Calu3 (cell line): ENCODE results near the gene IVD. TPM values are rescaled to one million over a fixed set of nuclear protein-coding genes. Genes with fewer than 3 reads are reported as not detected.

Experiments
- BruUV-seq: library from RNA; stranded (reverse); fragments of 400-500 nt; replicated peaks from 2 replicates; lab custom pipeline; 2021; lab: Mats Ljungman, UMichigan
- CTCF ChIA-PET: fragments of 300-600 bp; sonication (Branson Sonifier 250); formaldehyde crosslinking; loops from one replicate; lab custom pipeline; 2022; ENCODE audit warnings: antibody characterized with exemption; lab: Charles Lee
- DNase-seq: peaks from one replicate; pipeline ENCODE4 v3.0.0; 2022
- H3K27ac Mint-ChIP-seq: one replicate; pipeline ENCODE4 v1.8.0; 2022; ENCODE audit warnings: mixed read lengths; ENCODE audit not compliant: unreplicated experiment
- H3K27me3 Mint-ChIP-seq: one replicate; pipeline ENCODE4 v1.8.0; 2022; ENCODE audit warnings: mixed read lengths; ENCODE audit not compliant: unreplicated experiment
- H3K36me3 Mint-ChIP-seq: one replicate; pipeline ENCODE4 v1.8.0; 2022; ENCODE audit warnings: mild to moderate bottlenecking, moderate library complexity, mixed read lengths; ENCODE audit not compliant: insufficient read depth, unreplicated experiment
- H3K4me1 Mint-ChIP-seq: one replicate; pipeline ENCODE4 v1.8.0; 2022; ENCODE audit warnings: mild to moderate bottlenecking, low read depth, mixed read lengths; ENCODE audit not compliant: unreplicated experiment
- H3K4me3 Mint-ChIP-seq: one replicate; pipeline ENCODE4 v1.8.0; 2022; ENCODE audit warnings: mild to moderate bottlenecking, low read depth, moderate library complexity, mixed read lengths; ENCODE audit not compliant: unreplicated experiment
- H3K9me3 Mint-ChIP-seq: one replicate; pipeline ENCODE4 v1.8.0; 2022; ENCODE audit warnings: low read depth, mixed read lengths; ENCODE audit not compliant: unreplicated experiment
- CTCF ChIP-seq: fragments of 200-600 bp; IDR thresholded peaks from one replicate; pipeline ENCODE4 v1.8.0; 2022; ENCODE audit warnings: antibody characterized with exemption; ENCODE audit not compliant: unreplicated experiment
- intact Hi-C: fragments of 100-400 bp; cut with micrococcal nuclease; formaldehyde crosslinking; loops from one replicate; pipeline ENCODE4 v1.10.0; 2022; ENCODE audit not compliant: unreplicated experiment
- total RNA-seq: library from RNA; stranded (reverse); gene quantifications from 2 replicates; pipeline ENCODE4 v1.2.3, GENCODE V29; 2022

IVD gene
- total RNA-seq, 1 experiment from 2014 or later: 46.6 TPM

DNA sequence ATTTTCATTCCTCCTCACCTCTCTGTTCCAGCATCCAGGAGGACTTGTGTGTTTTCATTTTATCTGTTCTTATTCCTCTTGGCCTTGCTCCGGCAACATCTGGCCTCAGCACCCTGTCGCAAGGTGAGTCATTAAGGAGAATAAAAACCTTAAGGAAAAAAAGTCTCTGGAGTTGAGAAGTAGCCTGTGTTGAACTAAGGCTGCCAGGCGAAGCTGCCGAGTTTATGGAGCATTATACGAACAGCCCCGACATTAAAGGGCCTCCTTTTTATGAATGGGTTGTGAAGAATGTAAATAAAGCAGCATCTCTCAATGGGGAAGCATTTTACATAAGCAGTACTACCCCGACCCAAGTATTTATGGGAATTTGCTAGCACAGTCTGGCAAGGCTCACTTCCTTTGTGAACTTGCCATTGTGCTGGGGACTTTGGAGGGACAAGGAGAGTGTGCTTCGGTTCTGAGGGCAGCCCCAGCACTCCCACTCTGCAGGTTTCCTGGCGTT, 39.9 kb downstream of the IVD start:
- Mint-ChIP-seq H3K27me3 (no peaks in the 10 kb centered on the region), H3K4me1 (peaks cover 15% of the 10 kb centered on the region), H3K36me3 (peaks cover 10% of the 10 kb centered on the region), H3K27ac (no peak overlapping the region), H3K9me3 (no peaks in the 10 kb centered on the region), H3K4me3 (no peak overlapping the region)
- no peak for DNase-seq
- CTCF ChIA-PET: no interaction called here
- TF ChIP-seq CTCF: no peak
- intact Hi-C loops: no loop called here
- no TSS peak for BruUV-seq

DNA sequence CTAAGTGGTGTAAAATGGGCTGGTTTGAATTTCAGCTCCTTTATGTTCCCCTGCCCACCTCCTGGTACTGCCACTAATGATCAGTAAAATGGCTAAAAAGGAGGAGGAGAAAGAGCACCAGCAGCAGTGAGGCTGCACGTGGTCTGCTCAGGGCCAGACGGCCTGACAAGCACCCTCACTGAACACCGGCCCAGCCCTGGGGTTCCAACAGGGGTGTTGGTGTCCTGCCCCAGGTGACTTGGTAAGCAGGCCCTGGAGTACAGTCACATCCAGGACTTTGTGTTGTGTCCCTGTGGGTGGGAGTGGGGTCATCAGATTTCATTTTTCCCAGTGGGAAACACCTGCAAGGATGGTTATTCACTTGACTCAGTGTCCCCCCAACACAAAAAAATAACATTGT, 40.5 kb downstream of the IVD start:
- CTCF ChIA-PET: no interaction called here
- peaks cover 5% of the 10 kb centered on the region for H3K36me3 Mint-ChIP-seq
- no peak for DNase-seq
- no peak overlapping the region for H3K27ac Mint-ChIP-seq
- no TSS peak for BruUV-seq
- no peaks in the 10 kb centered on the region for H3K27me3 Mint-ChIP-seq
- no peak overlapping the region for H3K4me3 Mint-ChIP-seq
- H3K4me1 Mint-ChIP-seq: peaks cover 15% of the 10 kb centered on the region
- intact Hi-C loops: no loop called here
- H3K9me3 Mint-ChIP-seq: no peaks in the 10 kb centered on the region
- TF ChIP-seq CTCF: no peak

DNA sequence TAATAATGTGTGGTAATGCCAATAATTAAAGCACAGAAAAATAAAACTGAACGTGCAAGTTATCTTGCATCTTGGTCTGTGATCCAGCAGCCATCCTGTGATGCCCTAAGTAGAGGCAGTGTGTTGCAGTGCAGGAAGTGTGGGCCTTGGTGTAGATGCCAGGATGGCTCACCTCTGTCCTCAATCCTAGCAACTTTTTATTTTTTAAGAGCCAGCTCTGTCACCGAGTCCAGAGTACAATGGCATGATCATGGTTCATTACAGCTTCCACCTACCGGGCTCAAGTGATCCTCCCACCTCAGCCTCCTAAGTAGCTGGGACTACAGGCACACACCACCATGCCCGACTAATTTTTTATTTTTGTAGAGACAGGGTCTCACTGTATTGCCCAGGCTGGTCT, 42.8 kb downstream of the IVD start:
- no peaks in the 10 kb centered on the region for H3K9me3 Mint-ChIP-seq
- no peak overlapping the region for H3K4me3 Mint-ChIP-seq
- CTCF ChIA-PET: no interaction called here
- no peak overlapping the region for H3K27ac Mint-ChIP-seq
- BruUV-seq: no TSS peak
- H3K36me3 Mint-ChIP-seq: no peaks in the 10 kb centered on the region
- no peaks in the 10 kb centered on the region for H3K27me3 Mint-ChIP-seq
- intact Hi-C loops: no loop called here
- peaks cover 8% of the 10 kb centered on the region for H3K4me1 Mint-ChIP-seq
- no peak for TF ChIP-seq CTCF
- no peak for DNase-seq

DNA sequence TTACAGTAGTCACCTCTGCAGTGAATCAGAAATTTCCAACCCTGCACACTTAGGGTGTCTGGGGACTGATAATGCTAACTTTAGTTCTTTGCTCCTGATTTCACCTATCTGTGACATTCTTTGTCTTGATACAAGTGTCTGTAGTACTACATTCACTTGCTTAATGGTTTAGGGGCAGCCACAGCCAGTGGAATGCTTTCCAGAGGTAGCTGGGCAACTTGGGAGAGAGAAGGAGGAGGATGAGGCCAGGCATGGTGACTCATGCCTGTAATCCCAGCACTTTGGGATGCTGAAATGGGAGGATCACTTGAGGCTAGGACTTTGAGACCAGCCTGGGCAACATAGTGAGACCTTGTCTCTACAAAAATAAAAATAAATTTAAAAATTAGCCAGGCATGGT, 43.7 kb downstream of the IVD start:
- Mint-ChIP-seq H3K4me1 (no peaks in the 10 kb centered on the region), H3K27ac (no peak overlapping the region), H3K36me3 (no peaks in the 10 kb centered on the region), H3K27me3 (no peaks in the 10 kb centered on the region), H3K9me3 (no peaks in the 10 kb centered on the region), H3K4me3 (no peak overlapping the region)
- CTCF ChIA-PET: no interaction called here
- no peak for DNase-seq
- no peak for TF ChIP-seq CTCF
- intact Hi-C loops: no loop called here
- no TSS peak for BruUV-seq
